NB4 (cell line): ENCODE data around the gene GPR107.

ENCODE experiments used
- POLR2A ChIP-seq: IDR thresholded peaks from 2 replicates; pipeline ENCODE4 v1.6.1; 2011; ENCODE audit warnings: mild to moderate bottlenecking; ENCODE audit not compliant: insufficient read length; ENCODE audit errors: extremely low read depth
- TF ChIP-seq, protein P1 (sequence below): IDR thresholded peaks from one replicate; pipeline ENCODE4 v1.5.1; 2012; ENCODE audit warnings: low read depth, low read length

GRCh38 chr9:130158001-130158400 is 104.3 kb downstream of the GPR107 start:
- no peak for TF ChIP-seq POLR2A
- TF ChIP-seq, protein P1, sequence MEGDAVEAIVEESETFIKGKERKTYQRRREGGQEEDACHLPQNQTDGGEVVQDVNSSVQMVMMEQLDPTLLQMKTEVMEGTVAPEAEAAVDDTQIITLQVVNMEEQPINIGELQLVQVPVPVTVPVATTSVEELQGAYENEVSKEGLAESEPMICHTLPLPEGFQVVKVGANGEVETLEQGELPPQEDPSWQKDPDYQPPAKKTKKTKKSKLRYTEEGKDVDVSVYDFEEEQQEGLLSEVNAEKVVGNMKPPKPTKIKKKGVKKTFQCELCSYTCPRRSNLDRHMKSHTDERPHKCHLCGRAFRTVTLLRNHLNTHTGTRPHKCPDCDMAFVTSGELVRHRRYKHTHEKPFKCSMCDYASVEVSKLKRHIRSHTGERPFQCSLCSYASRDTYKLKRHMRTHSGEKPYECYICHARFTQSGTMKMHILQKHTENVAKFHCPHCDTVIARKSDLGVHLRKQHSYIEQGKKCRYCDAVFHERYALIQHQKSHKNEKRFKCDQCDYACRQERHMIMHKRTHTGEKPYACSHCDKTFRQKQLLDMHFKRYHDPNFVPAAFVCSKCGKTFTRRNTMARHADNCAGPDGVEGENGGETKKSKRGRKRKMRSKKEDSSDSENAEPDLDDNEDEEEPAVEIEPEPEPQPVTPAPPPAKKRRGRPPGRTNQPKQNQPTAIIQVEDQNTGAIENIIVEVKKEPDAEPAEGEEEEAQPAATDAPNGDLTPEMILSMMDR, result no peak
